Spleen (tissue), 11 donors: ENCODE measurements around the gene AUP1. TPM values are rescaled to one million over a fixed set of nuclear protein-coding genes. Genes with fewer than 3 reads are reported as not detected.

ENCODE experiments used
- DNase-seq: peaks from one replicate; pipeline ENCODE4 v3.0.0-alpha.2; 2020
- H3K27ac ChIP-seq, 8 donors: fragments of 200-600 bp; sonication (generic) in 7 of 8; 1 replicate in 4 of 8; 2 replicates in 4 of 8; pipeline versions ENCODE4 v1.5.0 to v1.8.0; 2016 to 2021; ENCODE audit warnings: inconsistent platforms in 4 of 8, mild to moderate bottlenecking in 4 of 8, moderate library complexity in 1 of 8
- H3K27me3 ChIP-seq, 7 donors: fragments of 200-600 bp; sonication (generic) in 6 of 7; replicated peaks in 1 of 7; 1 replicate in 4 of 7; 2 replicates in 3 of 7; pipeline versions ENCODE4 v1.5.0 to v1.8.0; 2016 to 2021; ENCODE audit warnings: inconsistent platforms in 3 of 7, mild to moderate bottlenecking in 1 of 7
- H3K36me3 ChIP-seq, 6 donors: fragments of 200-600 bp; sonication (generic) in 5 of 6; 1 replicate in 4 of 6; 2 replicates in 2 of 6; pipeline versions ENCODE4 v1.5.0 to v1.8.0; 2016 to 2021; ENCODE audit warnings: inconsistent platforms in 2 of 6
- H3K4me1 ChIP-seq, 6 donors: fragments of 200-600 bp; sonication (generic) in 5 of 6; 1 replicate in 3 of 6; 2 replicates in 3 of 6; pipeline versions ENCODE4 v1.5.0 to v1.8.0; 2016 to 2021; ENCODE audit warnings: inconsistent platforms in 3 of 6
- H3K4me3 ChIP-seq, 8 donors: fragments of 200-600 bp; sonication (generic) in 7 of 8; 1 replicate in 4 of 8; 2 replicates in 4 of 8; pipeline versions ENCODE4 v1.5.0 to v1.8.0; 2016 to 2021; ENCODE audit warnings: inconsistent platforms in 4 of 8, mild to moderate bottlenecking in 4 of 8, moderate library complexity in 2 of 8
- H3K9me3 ChIP-seq, 8 donors: fragments of 200-600 bp; sonication (generic) in 7 of 8; 1 replicate in 4 of 8; 2 replicates in 4 of 8; pipeline versions ENCODE4 v1.5.0 to v1.8.0; 2016 to 2021; ENCODE audit warnings: inconsistent platforms in 4 of 8
- CTCF ChIP-seq, 11 experiments: fragments of 200-600 bp in 7 of 11; fragments of 450-650 bp in 4 of 11; sonication (generic) in 4 of 11; IDR thresholded peaks in 8 of 11; conservative IDR thresholded peaks in 3 of 11; 1 replicate in 7 of 11; 2 replicates in 4 of 11; pipeline versions ENCODE4 v1.4.0 to v1.8.0; 2016 to 2021; ENCODE audit warnings: antibody characterized with exemption in 11 of 11, inconsistent platforms in 4 of 11, mild to moderate bottlenecking in 1 of 11
- POLR2A ChIP-seq, 3 donors: fragments of 450-650 bp; IDR thresholded peaks; one replicate each; pipeline ENCODE4 v1.5.1; 2017; ENCODE audit warnings: antibody characterized with exemption in 3 of 3, mild to moderate bottlenecking in 1 of 3
- POLR2AphosphoS5 ChIP-seq, 3 donors: sonication (generic); formaldehyde crosslinking; IDR thresholded peaks; one replicate each; pipeline ENCODE4 v1.5.1; 2017; ENCODE audit warnings: antibody characterized with exemption in 3 of 3
- WGBS, 5 donors: extraction: QIAGEN DNeasy Blood & Tissue Kit in 3 of 5; methylation state at CpG; one replicate each; pipeline versions ENCODE4 v1.1.5 to v1.1.7; 2013 to 2018; 5-methylcytosine and 5-hydroxymethylcytosine counted together
- intact Hi-C: fragments of 100-400 bp; cut with DNase I; formaldehyde crosslinking; loops from one replicate; pipeline ENCODE4 v1.15.0; 2023; ENCODE audit warnings: low total_unique reads
- polyA plus RNA-seq, 3 donors: library from polyadenylated mRNA; stranded (reverse); fragments of 200-250 nt; gene quantifications; one replicate each; pipeline ENCODE4 v1.2.1, GENCODE V29; 2013
- total RNA-seq, 7 donors: library from RNA; depleted of rRNA in 3 of 7; stranded (reverse); fragments of >200 nt in 3 of 7; fragmentation: NEBNext Ultra II Directional in 4 of 7; extraction: Animal tissue kit (Norgen Biotek cat#: 25700) in 4 of 7; gene quantifications; one replicate each; pipeline versions ENCODE4 v1.1.0 to v1.2.1, GENCODE V29; 2016 to 2021
- donor health status: healthy with polysubstance abuse.
- donor health status: DM: no; HTN: no; CAD: no; lungs with moderate emphysema.
- donor health status: DM: no; HTN: no; CAD: no.
- donor health status: Bipolar disorder and iron deficiency.
- donor health status: healthy.
- donor health status: DM: no; HTN: no; CAD: no.
- donor health status: DM: yes; HTN: yes; CAD: no.

AUP1 gene
- total and polyA plus RNA-seq, 10 donors, result 107 to 226 (median 135) TPM

- H3K27ac ChIP-seq, result no peak overlapping the region
- TF ChIP-seq POLR2A (IDR thresholded peaks at IDR 0.05) (no peak), POLR2AphosphoS5 (IDR thresholded peaks at IDR 0.05) (no peak), CTCF (IDR thresholded peaks at IDR 0.05 in 8 of 11, conservative IDR thresholded peaks at IDR 0.05 in 3 of 11) (no peak)
- H3K9me3 ChIP-seq, result no peaks in the 10 kb centered on the region
- WGBS, 5 donors, result 86 to 93% (median 87%) methylated on average over 4 of the region's 4 CpGs
- no peaks in the 10 kb centered on the region for H3K27me3 ChIP-seq
- peaks cover 16 to 36% (median 28%) of the 10 kb centered on the region in 6 donors for H3K4me1 ChIP-seq
- intact Hi-C loops, result no loop called here
- peaks cover 0 to 33% (median 12%) of the 10 kb centered on the region in 6 donors for H3K36me3 ChIP-seq
- H3K4me3 ChIP-seq, result no peak overlapping the region
- DNase-seq, result peak; percentile 49
Observed at GRCh38 chr2:74533464-74533863, 4.0 kb upstream of the AUP1 start.

GRCh38 chr2:74532222-74532621 is 2.7 kb upstream of the AUP1 start:
- Histone ChIP-seq H3K4me3 (no peak overlapping the region), H3K27me3 (no peaks in the 10 kb centered on the region), H3K27ac (peak overlapping the region in 2 of 8 donors; percentile 94 to 97), H3K36me3 (peaks cover 0 to 46% (median 23%) of the 10 kb centered on the region in 6 donors), H3K9me3 (no peaks in the 10 kb centered on the region), H3K4me1 (peaks cover 20 to 47% (median 38%) of the 10 kb centered on the region in 6 donors)
- intact Hi-C loops, result no loop called here
- no peak for DNase-seq
- TF ChIP-seq CTCF (IDR thresholded peaks at IDR 0.05 in 8 of 11, conservative IDR thresholded peaks at IDR 0.05 in 3 of 11) (peak in 5 of 11 experiments; percentile 17 to 40 (median 21)), POLR2A (IDR thresholded peaks at IDR 0.05) (no peak), POLR2AphosphoS5 (IDR thresholded peaks at IDR 0.05) (no peak)

GRCh38 chr2:74531666-74532065 is 2.2 kb upstream of the AUP1 start:
- DNase-seq, result peak; percentile 63
- WGBS, 5 donors, result 64 to 69% (median 68%) methylated on average over 7 of the region's 7 CpGs
- intact Hi-C loops, result no loop called here

More at GRCh38 chr2:74531666-74532065, 2.2 kb upstream of the AUP1 start:
- no peaks in the 10 kb centered on the region for H3K9me3 ChIP-seq
- H3K27ac ChIP-seq, result peak overlapping the region in 5 of 8 donors; percentile 27 to 97 (median 94)
- TF ChIP-seq POLR2AphosphoS5 (IDR thresholded peaks at IDR 0.05), result no peak
- no peak for TF ChIP-seq POLR2A (IDR thresholded peaks at IDR 0.05)
- no peak for TF ChIP-seq CTCF (IDR thresholded peaks at IDR 0.05 in 8 of 11, conservative IDR thresholded peaks at IDR 0.05 in 3 of 11)
- H3K4me1 ChIP-seq, result peaks cover 20 to 52% (median 38%) of the 10 kb centered on the region in 6 donors
- H3K27me3 ChIP-seq, result no peaks in the 10 kb centered on the region
- H3K4me3 ChIP-seq, result peak overlapping the region in 1 of 8 donors; percentile 86
- H3K36me3 ChIP-seq, result peaks cover 0 to 51% (median 29%) of the 10 kb centered on the region in 6 donors
